GM12864 (cell line): ENCODE results near the gene KNCN.

Experiments
- DNase-seq: peaks from one replicate; pipeline ENCODE4 v3.0.0-alpha.2; 2011; ENCODE audit warnings: low read depth
- H3K4me3 ChIP-seq: 2 replicates; pipeline ENCODE4 v1.5.1; 2011; ENCODE audit warnings: mild to moderate bottlenecking, low read depth, low read length, control low read depth
- CTCF ChIP-seq: IDR thresholded peaks from 2 replicates; pipeline ENCODE4 v1.5.1; 2011; ENCODE audit warnings: low read depth, mild to moderate bottlenecking, moderate library complexity, low read length, control low read depth, inconsistent platforms; ENCODE audit errors: missing control alignments

The KNCN gene

GRCh38 chr1:46592823-46593222 lies 41.4 kb upstream of the KNCN start:
- no peak for TF ChIP-seq CTCF

DNA sequence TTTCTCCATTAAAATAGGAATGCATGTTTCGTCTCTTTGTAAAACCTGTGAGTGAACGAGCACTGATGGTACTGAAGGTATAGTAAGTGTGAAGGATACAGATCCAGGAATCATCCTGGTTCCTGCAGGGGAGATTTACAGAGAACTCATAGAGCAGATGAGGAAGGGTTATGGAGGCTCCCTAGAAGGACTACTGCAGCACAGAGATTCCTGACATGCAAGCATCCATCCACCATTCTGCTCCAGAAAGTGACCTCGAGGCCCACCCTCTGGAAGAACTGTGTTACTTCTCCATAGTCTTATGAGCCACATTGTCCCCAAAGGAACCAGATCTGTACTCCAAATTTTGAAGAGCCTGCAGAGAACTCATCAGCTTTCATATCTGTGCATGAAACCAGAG lies 38.1 kb upstream of the KNCN start:
- H3K4me3 ChIP-seq: no peak overlapping the region
- TF ChIP-seq CTCF: no peak
- no peak for DNase-seq

More at GRCh38 chr1:46592823-46593222, 41.4 kb upstream of the KNCN start:
- no peak for DNase-seq
- no peak overlapping the region for H3K4me3 ChIP-seq

DNA sequence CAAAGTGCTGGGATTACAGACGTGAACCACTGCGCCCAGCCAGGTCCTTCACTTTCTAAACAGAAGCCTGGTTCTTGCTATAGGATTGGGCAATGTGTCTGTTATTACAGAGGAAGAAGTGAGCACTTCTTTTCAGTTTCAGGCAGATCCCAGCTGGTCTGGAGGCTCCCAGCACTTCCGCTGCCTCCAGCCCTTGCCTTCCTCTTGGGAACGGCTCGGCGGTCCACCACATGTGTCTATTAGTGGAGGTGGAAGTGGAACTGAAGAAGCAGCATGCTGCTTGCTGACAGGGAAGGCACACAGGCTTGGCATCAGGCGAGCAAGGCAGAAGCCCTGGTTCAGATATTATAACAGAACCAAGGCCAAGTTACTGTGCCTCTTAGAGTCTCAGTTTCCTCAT lies 35.6 kb upstream of the KNCN start:
- no peak for DNase-seq
- no peak for TF ChIP-seq CTCF
- no peak overlapping the region for H3K4me3 ChIP-seq

- no peak overlapping the region for H3K4me3 ChIP-seq
- no peak for DNase-seq
- no peak for TF ChIP-seq CTCF
Measured at GRCh38 chr1:46585312-46585938, 34.0 kb upstream of the KNCN start.

GRCh38 chr1:46583494-46583893 lies 32.0 kb upstream of the KNCN start:
- no peak for DNase-seq
- no peak for TF ChIP-seq CTCF
- H3K4me3 ChIP-seq: no peak overlapping the region

- H3K4me3 ChIP-seq: no peak overlapping the region
- TF ChIP-seq CTCF: no peak
- no peak for DNase-seq
Measured at GRCh38 chr1:46582972-46583371, 31.5 kb upstream of the KNCN start.

DNA sequence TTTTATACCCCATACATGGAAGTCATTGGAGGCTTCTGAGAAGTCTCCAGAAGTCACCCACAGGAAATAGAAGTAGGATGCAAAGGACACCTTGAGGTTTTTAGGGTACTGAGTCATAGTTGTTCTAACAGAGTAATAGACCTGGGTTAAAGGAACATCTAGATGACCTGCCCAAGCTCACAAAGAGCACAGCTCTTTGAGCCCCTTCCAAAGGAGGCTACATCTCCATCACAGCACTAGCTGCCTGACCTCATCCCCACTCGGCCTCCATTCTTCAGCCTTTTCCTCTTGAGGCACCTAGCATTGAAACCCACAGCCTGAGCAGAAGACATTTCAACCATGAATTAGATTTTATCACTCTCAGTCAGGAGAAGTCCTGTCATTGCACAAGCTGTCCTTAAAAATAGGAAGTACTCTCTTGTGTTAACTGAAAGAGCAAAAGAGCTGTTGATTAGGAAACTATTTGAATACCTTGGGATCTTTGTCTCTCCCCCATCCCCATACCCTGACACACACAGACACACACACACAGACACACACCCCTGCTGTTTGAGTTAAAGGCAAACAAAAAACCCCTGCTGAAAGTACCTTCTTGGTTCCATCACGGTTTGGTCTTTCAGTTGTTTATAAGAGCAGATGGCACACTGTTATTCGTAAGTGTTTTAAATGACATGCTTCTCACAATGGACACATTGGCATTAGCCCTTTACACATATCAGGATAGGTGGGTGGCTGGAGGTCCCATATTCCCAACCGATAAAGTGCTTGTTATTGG lies 30.4 kb upstream of the KNCN start:
- TF ChIP-seq CTCF: no peak
- no peak overlapping the region for H3K4me3 ChIP-seq
- DNase-seq: no peak
